T1000 (cell line): ENCODE results near the gene PCSK7.
A peak's percentile ranks its signal among the peaks of the same experiment; 100 is the strongest.

Source experiments
- DNase-seq: peaks from one replicate; lab custom pipeline; 2025; ENCODE audit warnings: mixed read lengths; lab: John Stamatoyannopoulos, UW

PCSK7 gene

DNA sequence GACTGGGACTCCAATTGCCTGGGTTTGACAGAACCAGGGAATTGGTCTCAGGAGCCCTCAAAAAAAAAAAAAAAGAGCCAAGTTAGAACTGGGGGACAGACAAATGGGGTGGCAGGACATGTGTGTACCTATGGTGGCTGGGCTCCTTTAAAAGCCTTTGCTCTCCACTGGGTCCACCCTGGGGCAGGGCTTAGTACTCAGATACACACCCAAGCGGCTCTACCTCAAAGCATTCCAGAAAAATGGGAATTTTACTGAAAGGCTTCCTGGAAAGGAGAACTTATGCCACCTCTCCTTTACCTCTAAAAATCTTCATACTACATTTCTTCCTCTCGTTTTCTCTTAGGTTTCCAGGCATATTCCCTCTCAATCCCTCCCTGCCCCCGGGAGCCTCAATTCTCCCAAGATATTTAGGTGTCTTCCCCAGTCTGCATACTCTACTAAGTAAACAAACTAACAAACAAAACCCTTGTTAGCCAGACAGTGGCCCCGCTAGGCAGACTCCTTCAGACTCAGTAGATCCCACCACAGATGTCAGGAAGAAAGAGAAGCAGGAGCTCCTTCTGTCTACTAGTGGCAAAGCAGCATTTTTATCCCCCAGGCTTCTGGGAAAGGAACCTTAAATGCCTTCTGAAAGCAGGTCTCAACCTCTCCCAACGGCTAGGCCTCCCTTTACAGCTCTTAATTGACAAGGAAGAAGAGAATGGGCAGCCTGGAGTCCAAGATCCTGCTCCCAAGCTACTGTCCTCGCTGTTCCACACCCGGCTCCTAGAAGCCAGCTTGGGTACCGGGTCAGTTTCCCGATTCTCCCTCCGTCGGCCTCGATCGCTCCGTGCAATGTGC, 653 bp downstream of the PCSK7 start:
- no peak for DNase-seq

DNA sequence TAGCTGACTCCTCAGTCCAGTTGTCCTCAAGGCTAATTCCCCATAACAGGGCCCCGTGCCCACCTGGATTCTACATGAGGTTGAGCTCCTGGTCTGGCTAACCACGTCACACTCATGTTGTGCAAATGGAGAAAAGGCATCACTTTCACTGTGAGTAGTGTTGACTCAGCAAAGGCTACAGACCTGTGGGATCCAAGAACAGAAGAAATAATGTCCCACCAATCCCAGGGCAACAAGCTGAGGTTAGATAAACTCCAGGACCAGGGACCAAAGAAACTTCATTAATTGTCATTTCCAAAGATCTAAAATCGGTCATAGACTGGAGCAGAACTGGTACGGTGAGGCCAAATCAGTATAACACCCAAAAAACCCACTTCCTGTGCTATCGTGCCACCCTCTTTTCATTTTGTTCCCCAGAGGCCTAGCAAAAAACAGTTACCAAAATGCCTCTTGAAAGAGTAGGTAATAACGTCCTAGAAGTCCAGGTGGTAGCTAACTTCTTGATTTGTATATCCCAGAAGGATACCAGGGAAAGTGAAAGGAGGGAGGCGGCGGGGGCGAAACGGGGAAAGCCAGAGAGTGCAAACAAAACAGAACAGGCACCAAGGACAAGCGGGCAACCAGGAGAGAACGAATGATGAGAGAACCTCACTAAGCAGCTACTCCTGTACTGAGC, 1.4 kb downstream of the PCSK7 start:
- DNase-seq = no peak

DNA sequence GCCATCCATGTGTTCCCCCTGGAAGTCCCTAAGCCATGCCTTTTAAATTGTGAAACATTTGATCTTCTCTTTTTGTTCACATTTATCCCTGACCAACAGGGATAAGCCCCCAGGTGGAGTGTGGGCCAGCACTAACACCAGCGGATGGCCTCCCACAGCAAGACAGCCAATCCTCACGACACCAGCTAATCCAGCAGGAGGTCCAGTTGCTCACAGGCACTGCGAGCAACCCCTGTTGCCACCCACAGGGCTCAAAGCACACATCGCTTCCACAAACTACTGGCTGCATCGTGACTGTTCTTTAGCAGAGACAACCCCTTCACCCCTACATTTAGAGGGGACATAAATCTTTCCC, 2.0 kb downstream of the PCSK7 start:
- no peak for DNase-seq

DNA sequence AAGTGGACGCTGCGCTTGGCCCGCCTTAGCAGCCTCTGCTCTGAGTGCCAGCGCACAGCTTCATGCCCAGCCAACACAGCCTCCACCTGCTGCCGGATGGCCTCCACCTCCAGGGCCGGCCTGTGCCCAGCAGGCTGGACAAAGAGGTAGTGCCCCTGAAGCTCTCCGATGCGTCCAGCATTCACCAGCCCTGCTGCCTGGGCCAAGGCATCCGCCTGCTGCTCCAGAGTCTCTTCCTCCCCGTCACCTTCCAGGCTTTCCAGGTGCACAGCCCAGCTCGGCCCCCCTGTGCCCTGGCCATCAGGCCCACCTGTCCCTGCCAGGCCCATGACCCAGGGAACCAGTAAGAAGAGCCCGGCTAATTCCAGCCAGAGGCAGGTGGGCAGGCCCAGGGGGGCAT, 2.5 kb downstream of the PCSK7 start:
- no peak for DNase-seq

DNA sequence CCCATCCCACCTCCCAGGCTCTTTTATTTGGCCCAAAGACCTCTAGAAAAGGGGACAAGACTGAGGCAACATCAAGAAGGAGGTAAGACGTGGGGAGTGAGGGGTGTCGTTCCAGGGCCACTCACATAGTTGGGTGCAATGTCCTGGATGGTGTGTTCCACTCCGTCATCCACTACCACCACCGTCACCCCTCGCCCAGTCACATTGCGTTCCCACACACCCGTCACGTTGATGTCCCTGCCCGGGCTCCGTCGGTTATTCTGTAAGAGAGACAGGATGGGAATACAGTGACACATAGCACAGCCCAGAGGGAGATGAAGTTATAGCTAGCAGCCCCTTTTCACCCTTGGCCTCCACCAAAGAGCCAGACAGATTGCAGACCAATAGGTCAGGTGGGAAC, 3.8 kb downstream of the PCSK7 start:
- DNase-seq = no peak

DNA sequence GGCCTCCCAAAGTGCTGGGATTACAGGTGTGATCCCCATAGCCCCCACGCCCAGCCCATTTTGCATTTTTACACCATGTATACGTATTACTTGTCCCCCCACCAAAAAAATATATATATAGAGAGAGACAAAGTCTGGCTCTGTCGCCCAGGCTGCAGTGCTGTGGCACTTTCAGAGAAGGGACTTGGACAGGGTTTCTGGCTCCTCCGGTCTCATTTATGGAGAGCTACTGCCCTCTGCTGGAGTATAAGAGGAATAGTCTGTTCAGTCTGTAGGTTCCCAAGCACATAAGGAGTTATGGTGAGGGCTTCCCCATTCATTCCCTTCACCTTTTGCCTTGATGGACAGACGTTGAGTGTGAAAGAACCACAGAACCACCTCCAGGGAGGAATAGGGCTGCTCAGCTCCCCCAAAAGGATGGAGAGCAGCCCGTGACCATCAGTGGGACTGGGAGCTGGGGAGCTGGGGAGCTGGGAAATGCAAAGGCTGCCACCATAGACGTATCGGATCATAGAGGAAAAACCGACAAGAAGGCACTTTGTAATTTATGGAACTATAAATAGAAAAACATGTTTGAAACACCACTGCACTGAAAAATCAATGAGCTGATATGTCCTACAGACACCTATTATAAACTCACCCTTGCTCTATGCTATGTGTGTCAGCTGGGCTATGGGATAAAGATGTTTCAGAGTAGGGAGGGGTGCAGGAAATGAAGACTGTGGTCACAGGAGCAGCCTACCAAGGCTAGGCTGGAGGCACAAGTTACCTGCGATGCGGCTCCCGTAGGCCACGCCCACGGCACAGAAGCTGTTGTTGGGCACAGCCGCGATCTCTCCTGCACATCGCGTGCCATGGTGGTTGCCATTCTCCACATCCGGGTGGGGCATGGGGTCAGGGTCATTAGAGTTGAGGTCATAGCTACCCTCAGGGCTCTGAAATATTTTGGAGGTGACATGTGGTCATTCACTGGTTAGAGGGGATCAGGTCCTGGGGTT, 5.2 kb downstream of the PCSK7 start:
- DNase-seq = peak; percentile 10

DNA sequence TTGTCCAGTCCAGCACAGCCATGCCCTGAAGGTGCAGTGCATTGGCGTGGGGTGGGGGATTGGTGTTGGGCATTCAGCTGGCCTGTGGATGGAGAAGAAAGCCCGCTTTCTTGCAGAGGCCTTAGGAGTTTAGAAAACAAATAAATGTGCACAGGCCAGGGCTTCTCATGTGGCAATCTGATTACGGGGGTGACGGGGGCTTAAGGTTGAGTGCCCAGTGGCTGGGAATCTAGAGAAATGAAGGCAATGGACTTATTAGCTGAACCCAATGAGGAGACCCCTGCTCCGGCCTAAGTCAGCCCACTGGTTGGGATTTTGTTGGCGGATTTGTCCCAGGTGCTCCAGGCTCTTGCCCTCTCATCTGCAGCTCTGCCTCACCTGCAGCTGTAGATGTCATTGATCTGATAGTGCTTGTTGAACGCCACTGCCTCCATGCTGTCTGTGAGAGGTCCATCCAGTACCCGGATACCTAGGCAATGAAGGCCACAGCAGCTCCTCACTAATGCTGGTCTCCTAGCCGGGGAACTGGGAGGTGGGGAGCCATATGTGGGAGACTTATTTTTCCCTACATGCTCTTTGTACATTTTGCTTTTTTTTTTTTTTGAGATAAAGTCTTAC, 6.2 kb downstream of the PCSK7 start:
- DNase-seq = no peak

DNA sequence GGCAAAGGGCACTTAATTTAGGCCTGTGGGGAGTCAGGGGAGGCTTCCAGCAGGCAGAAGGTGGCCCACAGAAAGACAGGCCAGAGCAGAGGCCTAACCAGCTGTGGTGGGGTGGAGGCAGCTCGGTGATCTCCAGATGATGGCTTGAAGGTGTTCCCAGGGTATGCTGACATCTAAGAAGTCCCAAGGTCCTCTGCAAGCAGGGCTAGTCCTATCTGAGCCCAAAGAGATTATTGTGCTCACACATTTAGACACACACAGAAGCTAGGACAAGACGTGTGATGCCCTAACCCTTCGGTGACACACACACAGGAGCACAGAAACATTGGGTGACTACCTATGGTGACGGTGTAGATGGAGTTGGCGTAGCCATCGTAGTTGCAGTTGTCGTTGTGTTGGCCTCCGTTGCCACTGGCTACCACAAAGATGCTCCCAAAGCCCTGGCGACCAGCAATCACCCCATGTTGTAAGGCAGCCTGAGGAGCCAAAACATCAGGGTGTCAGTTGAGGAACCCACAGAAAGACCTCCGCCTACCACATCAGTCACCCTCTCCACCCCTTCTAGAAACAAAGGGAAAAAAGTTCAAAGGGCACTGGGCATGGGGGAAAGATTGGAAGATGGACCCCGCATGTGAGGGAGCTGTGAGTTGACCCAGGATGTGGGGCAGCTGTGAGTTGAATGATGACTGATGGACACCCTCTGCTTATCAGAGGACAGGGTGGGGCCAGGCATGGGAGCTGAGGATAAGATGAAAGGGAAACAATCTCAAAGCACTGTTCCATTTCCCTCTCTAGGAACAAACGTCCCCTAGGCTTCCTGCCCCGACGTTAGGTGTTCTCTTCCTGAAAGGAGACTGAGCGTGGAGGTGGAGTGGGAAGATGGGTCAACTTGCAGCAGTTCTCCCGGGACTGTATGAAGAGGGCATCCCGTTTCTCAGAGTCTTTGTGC, 7.9 kb downstream of the PCSK7 start:
- DNase-seq = no peak

DNA sequence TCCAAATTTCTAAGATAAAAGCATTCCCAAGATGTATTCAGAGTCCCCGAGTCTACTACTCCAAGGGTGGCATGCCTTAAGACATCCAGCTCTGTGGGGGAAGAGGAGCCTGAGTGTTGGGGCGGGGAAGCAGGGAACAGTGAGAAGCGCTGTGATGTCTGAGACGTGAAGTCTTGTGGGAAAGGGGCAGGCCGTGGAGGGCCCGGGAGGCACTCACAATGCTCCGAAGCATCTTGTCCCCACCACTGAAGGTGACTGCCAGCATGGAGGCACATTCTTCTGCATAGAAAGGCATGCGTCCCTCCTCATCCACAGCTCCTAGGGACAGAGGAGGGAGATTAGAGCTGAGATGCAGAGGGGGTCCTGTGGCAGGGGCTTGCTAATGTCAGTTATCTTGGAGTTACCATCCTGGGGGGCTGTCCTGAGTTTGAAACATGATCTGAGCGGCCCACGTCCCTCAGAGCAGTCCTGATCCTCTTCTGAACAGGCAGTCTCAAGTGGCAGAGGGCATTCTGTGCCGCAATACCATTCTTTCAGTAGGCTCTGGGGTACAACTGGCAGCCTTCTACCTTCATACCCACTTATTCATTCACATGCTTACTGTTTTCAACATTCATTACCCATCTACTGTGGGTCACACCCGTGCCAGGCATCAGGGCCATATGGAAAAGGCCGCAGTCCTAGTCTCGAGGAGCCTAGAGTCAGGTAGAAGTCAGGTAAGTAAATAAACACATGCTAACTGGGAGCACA, 8.7 kb downstream of the PCSK7 start:
- DNase-seq = no peak

DNA sequence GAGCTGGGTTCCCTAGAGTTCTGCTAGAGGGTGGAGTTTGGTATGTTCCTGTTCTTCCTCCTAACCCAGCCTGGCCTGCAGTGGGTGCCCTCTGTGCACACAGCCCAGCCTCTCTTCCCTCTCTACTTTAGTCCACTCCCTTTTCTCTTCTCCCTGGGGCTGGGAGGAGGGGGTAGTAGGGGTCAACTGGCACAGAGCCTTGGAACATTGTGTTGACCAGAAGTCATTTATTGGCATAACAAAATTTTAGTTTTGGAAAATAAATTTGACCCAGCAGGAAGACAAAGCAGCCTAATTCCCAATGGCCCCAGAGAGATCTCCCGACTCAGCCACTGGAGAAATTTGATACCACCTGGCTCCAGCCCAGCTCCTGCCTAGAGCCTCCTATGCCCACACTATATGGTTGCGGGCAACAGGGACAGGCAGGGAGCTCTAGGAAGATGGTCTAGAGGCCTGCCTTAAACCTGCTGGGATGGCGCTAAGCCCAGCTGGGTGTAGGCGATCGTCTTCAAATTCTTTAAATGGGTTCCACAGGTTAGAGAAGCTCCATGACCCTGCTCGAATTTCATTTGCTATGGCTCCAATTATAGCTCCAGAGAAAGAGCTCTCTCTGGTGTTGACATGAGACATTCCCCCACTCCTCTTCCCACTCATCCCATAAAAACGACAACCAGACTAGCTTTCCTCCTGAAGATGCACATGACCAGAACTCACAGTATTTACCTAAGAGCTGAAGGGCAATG, 9.9 kb downstream of the PCSK7 start:
- DNase-seq = peak; percentile 10

DNA sequence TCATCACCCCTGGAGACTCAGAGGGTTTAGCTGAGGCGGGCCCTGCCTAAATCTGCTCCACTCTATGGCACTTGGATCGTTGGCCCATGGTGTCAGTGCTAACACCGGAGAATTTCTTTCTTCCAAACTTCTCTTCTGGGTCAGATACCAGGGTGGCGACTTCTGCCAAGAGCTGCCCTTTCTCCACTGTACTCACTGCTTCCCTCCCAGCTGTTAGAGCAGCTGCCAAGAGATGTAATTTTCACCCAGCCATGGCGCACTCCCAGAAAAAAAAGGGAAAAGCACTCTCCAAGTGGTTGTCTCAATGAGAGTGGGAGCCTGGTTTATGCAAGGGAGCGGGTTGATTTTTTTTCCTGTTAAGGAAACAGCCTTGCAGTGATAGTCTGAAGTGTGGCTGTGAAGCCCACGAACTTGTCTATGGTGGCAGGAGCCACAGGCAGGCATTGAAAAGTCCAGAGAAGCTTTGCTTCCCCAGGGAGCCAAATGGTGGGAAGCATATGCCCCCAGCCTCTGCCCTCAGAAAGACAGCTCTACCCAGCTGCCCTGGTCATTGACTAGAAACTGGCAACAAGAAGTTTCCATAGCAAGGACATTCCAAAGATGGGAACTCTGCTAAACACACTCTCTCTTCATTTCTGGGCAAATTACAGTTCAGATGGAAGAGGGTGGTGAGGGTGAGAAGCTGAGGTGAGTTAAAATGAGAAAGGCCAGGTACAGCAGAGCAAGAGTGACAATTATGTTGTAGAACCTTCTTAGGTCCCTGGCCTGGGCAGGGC, 10.7 kb downstream of the PCSK7 start:
- DNase-seq = no peak

DNA sequence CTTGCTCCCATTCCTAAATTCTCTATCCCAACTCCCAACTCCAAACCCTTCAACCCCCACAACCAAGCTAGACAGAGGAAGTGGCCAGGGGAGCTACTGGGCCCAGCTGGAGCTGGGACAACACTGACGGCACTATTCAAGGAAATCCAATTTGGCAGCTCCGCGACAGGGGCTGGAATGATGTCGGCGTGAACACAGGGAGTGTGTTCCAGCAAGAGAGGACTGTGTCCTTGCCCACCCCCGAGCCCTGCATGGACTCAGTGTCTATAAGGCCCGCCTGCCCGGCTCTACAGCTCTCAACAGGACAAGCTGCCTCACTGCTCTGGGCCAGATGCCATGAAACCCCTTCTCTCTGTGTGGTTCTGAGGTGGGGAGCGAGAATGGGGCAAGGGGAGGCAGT, 11.3 kb downstream of the PCSK7 start:
- DNase-seq = no peak

DNA sequence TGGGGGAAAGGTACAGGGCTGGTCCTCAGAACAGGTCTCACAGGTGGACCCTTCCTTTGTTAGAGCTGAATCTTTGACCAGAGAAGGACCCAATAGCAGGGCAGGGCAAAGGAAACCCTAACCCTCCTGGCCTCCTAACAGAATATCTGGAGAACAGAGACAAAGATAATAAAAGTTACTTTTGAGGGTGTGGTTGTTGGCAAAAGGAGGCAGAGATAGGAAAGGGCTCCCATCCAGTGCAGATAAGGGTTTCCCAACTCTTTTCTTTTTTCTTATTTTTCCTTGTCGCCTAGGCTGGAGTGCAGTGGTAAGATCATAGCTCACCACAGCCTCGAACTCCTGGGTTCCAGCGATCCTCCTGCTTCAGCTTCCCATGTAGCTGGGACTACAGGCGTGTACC, 11.9 kb downstream of the PCSK7 start:
- no peak for DNase-seq

DNA sequence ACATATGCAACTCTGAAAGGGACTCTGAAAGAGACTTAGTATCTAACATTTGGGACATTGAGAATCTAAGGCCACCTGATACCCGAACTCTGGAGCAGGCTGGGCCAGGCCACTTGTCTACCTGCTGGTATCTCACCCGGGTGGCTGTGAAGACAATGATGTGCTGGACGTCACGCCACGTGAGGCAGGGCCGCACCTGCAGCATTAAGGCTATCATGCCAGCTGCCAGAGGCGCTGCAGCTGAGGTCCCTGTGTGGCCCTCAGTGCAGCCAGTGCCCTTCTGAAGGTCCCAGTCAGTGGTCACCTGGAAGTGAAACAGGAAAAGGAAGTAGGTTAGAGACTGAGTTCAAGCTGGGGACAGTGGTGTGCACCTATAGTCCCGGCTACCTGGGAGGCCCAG, 12.4 kb downstream of the PCSK7 start:
- no peak for DNase-seq

DNA sequence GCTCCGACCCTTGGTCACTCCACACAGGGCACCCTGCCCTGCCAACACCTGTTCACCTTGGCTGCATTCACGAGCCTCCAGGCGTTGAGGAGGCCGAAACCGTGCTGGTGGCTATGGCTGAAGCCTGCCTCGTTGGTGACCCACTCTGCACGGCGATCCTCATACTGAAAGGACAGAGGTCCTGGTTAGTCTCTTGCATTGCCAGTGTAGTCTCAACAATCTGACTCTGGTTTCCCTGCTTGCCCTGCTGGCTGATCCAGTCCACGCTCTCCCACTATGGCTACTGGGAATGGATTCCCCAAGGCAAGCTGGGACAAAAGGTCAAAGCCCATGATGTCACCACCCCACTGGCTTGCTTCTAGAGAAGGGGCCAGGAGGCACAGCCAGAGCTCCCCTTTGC, 12.9 kb downstream of the PCSK7 start:
- no peak for DNase-seq

DNA sequence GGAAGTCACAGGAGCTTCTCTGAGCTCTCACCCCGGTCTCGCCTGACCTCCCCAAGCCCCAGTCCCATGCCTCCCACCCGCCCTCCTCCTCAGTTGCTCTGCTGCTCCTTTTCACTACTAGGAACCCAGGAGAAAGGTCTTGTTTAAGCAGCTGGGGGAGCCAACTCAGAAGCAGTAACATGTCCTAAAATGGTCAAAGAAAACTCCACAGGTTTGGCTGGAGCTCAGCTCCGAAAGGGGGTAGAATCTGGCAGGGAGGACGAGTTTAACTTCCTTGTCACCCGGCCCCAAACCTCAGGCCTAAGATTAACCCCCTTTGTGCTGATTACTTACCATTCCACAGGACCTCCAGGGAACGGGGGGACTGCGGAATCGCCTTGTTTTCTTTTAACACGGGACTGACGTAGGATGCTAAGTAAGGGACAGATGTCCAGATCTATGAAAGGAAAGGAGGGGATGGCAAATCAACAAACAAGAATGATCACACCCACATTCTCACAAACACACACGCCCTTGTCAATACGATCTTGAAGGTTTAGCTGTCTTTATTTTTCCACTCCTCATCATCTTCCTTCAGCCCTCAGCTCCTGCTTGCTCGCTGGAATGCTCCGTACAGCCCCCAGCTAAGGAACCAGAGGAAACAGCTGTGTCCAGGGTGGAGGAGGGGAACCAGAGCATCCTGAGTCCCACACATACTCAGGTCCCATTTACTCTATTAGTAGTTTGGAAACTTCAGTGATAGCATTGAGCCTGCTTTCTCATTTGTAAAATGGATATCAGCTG, 13.5 kb downstream of the PCSK7 start:
- no peak for DNase-seq

DNA sequence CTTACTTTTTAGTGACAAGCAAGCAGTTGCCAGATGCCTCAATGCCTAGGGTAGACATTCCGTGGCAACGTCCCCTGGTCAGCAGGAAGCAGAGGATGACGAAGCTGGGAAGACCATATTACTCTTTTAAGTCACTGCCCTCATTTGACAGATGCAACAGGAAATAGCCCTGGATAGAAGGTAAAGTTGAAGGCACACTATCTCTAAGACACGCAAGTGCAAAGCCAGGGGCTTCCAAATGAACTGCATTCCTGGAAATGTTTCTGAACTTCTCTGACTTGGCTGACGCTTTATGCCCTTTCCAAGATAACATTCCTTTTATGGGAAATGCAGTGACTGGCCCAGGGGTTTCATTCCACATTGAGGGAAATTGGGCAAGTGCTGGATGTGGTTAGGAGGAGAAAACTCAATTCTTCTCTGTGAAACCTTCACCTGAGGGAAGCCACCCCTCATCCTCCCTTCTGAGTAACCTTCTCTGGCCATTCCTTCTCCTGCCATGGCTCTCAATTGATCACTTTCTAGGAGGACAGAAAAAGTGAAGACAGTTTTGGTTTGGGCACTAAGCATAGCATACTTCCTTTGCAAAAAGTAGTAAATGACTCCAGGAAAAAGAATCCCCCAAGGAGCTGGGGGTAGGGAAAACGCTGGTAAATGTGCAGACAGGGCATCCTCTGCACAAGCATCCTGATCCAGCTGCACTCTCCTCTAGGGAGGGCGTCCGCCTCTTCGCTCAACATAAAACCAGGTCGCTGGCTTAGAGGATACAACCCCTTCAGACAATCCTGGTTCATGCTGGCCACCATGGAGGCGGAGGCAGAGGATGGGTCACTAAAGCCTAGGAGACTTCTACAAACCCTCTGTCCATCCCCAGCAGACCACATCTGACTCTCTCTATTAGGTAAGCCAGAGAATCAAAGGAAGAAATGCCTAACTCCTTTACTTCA, 14.5 kb downstream of the PCSK7 start:
- no peak for DNase-seq
